Activated CD8-positive, alpha-beta T cell treated with anti-CD3 and anti-CD28 coated beads, Interleukin-2, amount 10 ng/mL, durations not matched to agents 7 days and 5 days (primary cell): ENCODE measurements around the gene MINDY3. TPM values are rescaled to one million over a fixed set of nuclear protein-coding genes. Genes with fewer than 3 reads are reported as not detected.
"Not testable (repeated sequence)": the region's sequence is repeated elsewhere in the genome, so short reads cannot be mapped to it uniquely, and the experiment has no call there.

Experiments
- ATAC-seq: fragments of 150-1000 bp; cut with Tn5 transposase; one replicate; pipeline ENCODE4 v1.10.0; 2021; ENCODE audit warnings: moderate library complexity
- CTCF ChIA-PET: fragments of 350-600 bp; sonication (Branson Sonifier 250); formaldehyde crosslinking; loops from one replicate; lab custom pipeline; 2021; ENCODE audit warnings: antibody characterized with exemption; lab: Charles Lee
- POLR2A ChIA-PET: fragments of 350-600 bp; sonication (Branson Sonifier 250); formaldehyde crosslinking; loops from one replicate; lab custom pipeline; 2021; ENCODE audit warnings: antibody characterized with exemption; lab: Charles Lee
- DNase-seq: peaks from one replicate; pipeline ENCODE4 v3.0.0-alpha.2; 2020
- H3K27ac Mint-ChIP-seq: one replicate; pipeline ENCODE4 v1.8.0; 2021; ENCODE audit warnings: mild to moderate bottlenecking, mixed read lengths
- H3K27me3 Mint-ChIP-seq: one replicate; pipeline ENCODE4 v1.8.0; 2021; ENCODE audit warnings: low read depth, mixed read lengths
- H3K36me3 Mint-ChIP-seq: one replicate; pipeline ENCODE4 v1.8.0; 2021; ENCODE audit warnings: low read depth, mixed read lengths
- H3K4me1 Mint-ChIP-seq: one replicate; pipeline ENCODE4 v1.8.0; 2021; ENCODE audit warnings: low read depth, mixed read lengths
- H3K4me3 Mint-ChIP-seq: one replicate; pipeline ENCODE4 v1.8.0; 2021; ENCODE audit warnings: mild to moderate bottlenecking, mixed read lengths
- H3K9me3 Mint-ChIP-seq: one replicate; pipeline ENCODE4 v1.8.0; 2022; ENCODE audit warnings: mixed read lengths; ENCODE audit not compliant: insufficient read depth
- total RNA-seq, 2 experiments: library from RNA; stranded (reverse); gene quantifications; one replicate each; pipeline ENCODE4 v1.2.3, GENCODE V29; 2021

MINDY3 gene
- total RNA-seq, 2 experiments from 2014 or later = 16.5 to 17.9 TPM

GRCh38 chr10:15787426-15787825 is 72.9 kb downstream of the MINDY3 start:
- no peak overlapping the region for H3K27ac Mint-ChIP-seq
- H3K9me3 Mint-ChIP-seq = no peaks in the 10 kb centered on the region
- no peak overlapping the region for H3K4me3 Mint-ChIP-seq
- POLR2A ChIA-PET = no interaction called here
- CTCF ChIA-PET = no interaction called here
- no peaks in the 10 kb centered on the region for H3K27me3 Mint-ChIP-seq
- ATAC-seq (no peak), DNase-seq (no peak)
- H3K4me1 Mint-ChIP-seq = no peaks in the 10 kb centered on the region
- peaks cover 32% of the 10 kb centered on the region for H3K36me3 Mint-ChIP-seq

GRCh38 chr10:15784662-15785300 is 75.5 kb downstream of the MINDY3 start:
- ATAC-seq (no peak), DNase-seq (no peak)
- H3K4me3 Mint-ChIP-seq = no peak overlapping the region
- peaks cover 38% of the 10 kb centered on the region for H3K36me3 Mint-ChIP-seq
- CTCF ChIA-PET = no interaction called here
- no peak overlapping the region for H3K27ac Mint-ChIP-seq
- POLR2A ChIA-PET = no interaction called here
- H3K27me3 Mint-ChIP-seq = no peaks in the 10 kb centered on the region
- no peaks in the 10 kb centered on the region for H3K9me3 Mint-ChIP-seq
- no peaks in the 10 kb centered on the region for H3K4me1 Mint-ChIP-seq

GRCh38 chr10:15783941-15784636 is 76.2 kb downstream of the MINDY3 start:
- Mint-ChIP-seq H3K27me3 (no peaks in the 10 kb centered on the region), H3K36me3 (peaks cover 40% of the 10 kb centered on the region), H3K27ac (no peak overlapping the region), H3K4me3 (no peak overlapping the region), H3K4me1 (no peaks in the 10 kb centered on the region), H3K9me3 (no peaks in the 10 kb centered on the region)
- ChIA-PET CTCF (no interaction called here), POLR2A (no interaction called here)
- DNase-seq (no peak), ATAC-seq (no peak)

- CTCF ChIA-PET = no interaction called here
- POLR2A ChIA-PET = no interaction called here
- no peak overlapping the region for H3K27ac Mint-ChIP-seq
- no peaks in the 10 kb centered on the region for H3K4me1 Mint-ChIP-seq
- no peaks in the 10 kb centered on the region for H3K9me3 Mint-ChIP-seq
- DNase-seq = no peak
- no peak overlapping the region for H3K4me3 Mint-ChIP-seq
- no peak for ATAC-seq
- H3K36me3 Mint-ChIP-seq = peaks cover 44% of the 10 kb centered on the region
- no peaks in the 10 kb centered on the region for H3K27me3 Mint-ChIP-seq
Observed at GRCh38 chr10:15782851-15783250, 77.5 kb downstream of the MINDY3 start.

GRCh38 chr10:15781381-15781960 is 78.8 kb downstream of the MINDY3 start:
- peaks cover under 1% of the 10 kb centered on the region for H3K9me3 Mint-ChIP-seq
- CTCF ChIA-PET = no interaction called here
- no peaks in the 10 kb centered on the region for H3K27me3 Mint-ChIP-seq
- H3K4me1 Mint-ChIP-seq = no peaks in the 10 kb centered on the region
- ATAC-seq = no peak
- POLR2A ChIA-PET = no interaction called here
- no peak overlapping the region for H3K27ac Mint-ChIP-seq
- DNase-seq = no peak
- H3K36me3 Mint-ChIP-seq = peaks cover 53% of the 10 kb centered on the region
- no peak overlapping the region for H3K4me3 Mint-ChIP-seq

GRCh38 chr10:15780353-15781135 is 79.8 kb downstream of the MINDY3 start:
- H3K27ac Mint-ChIP-seq = no peak overlapping the region
- no peaks in the 10 kb centered on the region for H3K4me1 Mint-ChIP-seq
- H3K9me3 Mint-ChIP-seq = peaks cover 7% of the 10 kb centered on the region
- no peak overlapping the region for H3K4me3 Mint-ChIP-seq
- ChIA-PET CTCF (interaction anchor here (0.7 kb wide), 1 partner anchor 336 kb away, joined by 3 read pairs; no protein-coding TSS in a partner anchor), POLR2A (no interaction called here)
- H3K27me3 Mint-ChIP-seq = no peaks in the 10 kb centered on the region
- DNase-seq (no peak), ATAC-seq (no peak)
- H3K36me3 Mint-ChIP-seq = peaks cover 60% of the 10 kb centered on the region

- Mint-ChIP-seq H3K36me3 (peaks cover 47% of the 10 kb centered on the region), H3K27ac (no peak overlapping the region)
Observed at GRCh38 chr10:15775513-15775912, 84.8 kb downstream of the MINDY3 start.

GRCh38 chr10:15774534-15774933 is 85.8 kb downstream of the MINDY3 start:
- CTCF ChIA-PET, H3K27me3 Mint-ChIP-seq, H3K27ac Mint-ChIP-seq, H3K4me1 Mint-ChIP-seq, POLR2A ChIA-PET, DNase-seq, H3K9me3 Mint-ChIP-seq, ATAC-seq, H3K4me3 Mint-ChIP-seq: not testable (repeated sequence)
- peaks cover 42% of the 10 kb centered on the region for H3K36me3 Mint-ChIP-seq

More at GRCh38 chr10:15775513-15775912, 84.8 kb downstream of the MINDY3 start:
- CTCF ChIA-PET = no interaction called here
- H3K4me3 Mint-ChIP-seq = no peak overlapping the region
- POLR2A ChIA-PET = no interaction called here
- no peak for DNase-seq
- H3K4me1 Mint-ChIP-seq = no peaks in the 10 kb centered on the region
- peaks cover 9% of the 10 kb centered on the region for H3K9me3 Mint-ChIP-seq
- ATAC-seq = no peak
- H3K27me3 Mint-ChIP-seq = no peaks in the 10 kb centered on the region

GRCh38 chr10:15764892-15765454 is 95.3 kb downstream of the MINDY3 start:
- Mint-ChIP-seq H3K36me3 (no peaks in the 10 kb centered on the region), H3K4me1 (no peaks in the 10 kb centered on the region), H3K9me3 (no peaks in the 10 kb centered on the region), H3K27ac (no peak overlapping the region), H3K27me3 (no peaks in the 10 kb centered on the region), H3K4me3 (no peak overlapping the region)
- POLR2A ChIA-PET = no interaction called here
- ATAC-seq (no peak), DNase-seq (no peak)
- CTCF ChIA-PET = no interaction called here

GRCh38 chr10:15763006-15763405 is 97.3 kb downstream of the MINDY3 start:
- Mint-ChIP-seq H3K36me3 (no peaks in the 10 kb centered on the region), H3K27me3 (peaks cover 6% of the 10 kb centered on the region), H3K4me3 (no peak overlapping the region), H3K9me3 (no peaks in the 10 kb centered on the region), H3K4me1 (no peaks in the 10 kb centered on the region), H3K27ac (no peak overlapping the region)
- ChIA-PET CTCF (no interaction called here), POLR2A (no interaction called here)
- no peak for ATAC-seq
- DNase-seq = no peak

- POLR2A ChIA-PET, H3K27ac Mint-ChIP-seq, H3K36me3 Mint-ChIP-seq, H3K4me1 Mint-ChIP-seq, ATAC-seq, H3K4me3 Mint-ChIP-seq, H3K27me3 Mint-ChIP-seq, CTCF ChIA-PET, H3K9me3 Mint-ChIP-seq, DNase-seq: not testable (repeated sequence)
Observed at GRCh38 chr10:15762239-15762638, 98.1 kb downstream of the MINDY3 start.
